ENCODE measurements around the gene IL1A.

Gene IL1A

GRCh38 chr2:112767693-112768330 is 16.5 kb downstream of the IL1A start:
- no peak for ATAC-seq
- TF ChIP-seq ZFP3 (CRISPR knock-in tag; IDR thresholded peaks at IDR 0.05): no peak
- no peak for TF ChIP-seq ARNTL (CRISPR knock-in tag; IDR thresholded peaks at IDR 0.05; ENCODE audit: borderline replicate concordance, low read depth)
- no peak for TF ChIP-seq TSHZ2 (CRISPR knock-in tag; IDR thresholded peaks at IDR 0.05)
- no peak for TF ChIP-seq PATZ1 (CRISPR knock-in tag; IDR thresholded peaks at IDR 0.05; ENCODE audit: borderline replicate concordance)
- TF ChIP-seq CSRNP3 (CRISPR knock-in tag; IDR thresholded peaks at IDR 0.05): no peak
- no peak for TF ChIP-seq OSR1 (CRISPR knock-in tag; IDR thresholded peaks at IDR 0.05)
- TF ChIP-seq TOX (CRISPR knock-in tag; IDR thresholded peaks at IDR 0.05; ENCODE audit: borderline replicate concordance): no peak

GRCh38 chr2:112765251-112765650 is 19.0 kb downstream of the IL1A start:
- TF ChIP-seq TOX (CRISPR knock-in tag; IDR thresholded peaks at IDR 0.05; ENCODE audit: borderline replicate concordance) (no peak), POU6F1 (CRISPR knock-in tag; IDR thresholded peaks at IDR 0.05; ENCODE audit: borderline replicate concordance, low read depth) (no peak), ZC3H10 (CRISPR knock-in tag; IDR thresholded peaks at IDR 0.05) (no peak), OSR1 (CRISPR knock-in tag; IDR thresholded peaks at IDR 0.05) (no peak), ARNTL (CRISPR knock-in tag; IDR thresholded peaks at IDR 0.05; ENCODE audit: borderline replicate concordance, low read depth) (no peak), TSHZ2 (CRISPR knock-in tag; IDR thresholded peaks at IDR 0.05) (no peak), PPARA (CRISPR knock-in tag; IDR thresholded peaks at IDR 0.05; ENCODE audit: borderline replicate concordance) (no peak), BACH2 (CRISPR knock-in tag; IDR thresholded peaks at IDR 0.05; ENCODE audit: borderline replicate concordance) (no peak), GLIS3 (CRISPR knock-in tag; IDR thresholded peaks at IDR 0.05) (no peak), CSDC2 (CRISPR knock-in tag; IDR thresholded peaks at IDR 0.05) (no peak), SNAI2 (CRISPR knock-in tag; IDR thresholded peaks at IDR 0.05) (no peak), CREB5 (CRISPR knock-in tag; IDR thresholded peaks at IDR 0.05; ENCODE audit: low read depth) (no peak), PATZ1 (CRISPR knock-in tag; IDR thresholded peaks at IDR 0.05; ENCODE audit: borderline replicate concordance) (no peak), ZNF8 (CRISPR knock-in tag; IDR thresholded peaks at IDR 0.05) (no peak)
- ATAC-seq: no peak
